ENCODE results near the gene SMYD4. TPM values are rescaled to one million over a fixed set of nuclear protein-coding genes. Genes with fewer than 3 reads are reported as not detected.

Gene SMYD4
- total and polyA plus RNA-seq, 9 of the 15 experiments (the other 6 are each of a cell fraction or from before 2014, with no cell fraction given) = 1.3 to 10.2 (median 6.7) TPM

DNA sequence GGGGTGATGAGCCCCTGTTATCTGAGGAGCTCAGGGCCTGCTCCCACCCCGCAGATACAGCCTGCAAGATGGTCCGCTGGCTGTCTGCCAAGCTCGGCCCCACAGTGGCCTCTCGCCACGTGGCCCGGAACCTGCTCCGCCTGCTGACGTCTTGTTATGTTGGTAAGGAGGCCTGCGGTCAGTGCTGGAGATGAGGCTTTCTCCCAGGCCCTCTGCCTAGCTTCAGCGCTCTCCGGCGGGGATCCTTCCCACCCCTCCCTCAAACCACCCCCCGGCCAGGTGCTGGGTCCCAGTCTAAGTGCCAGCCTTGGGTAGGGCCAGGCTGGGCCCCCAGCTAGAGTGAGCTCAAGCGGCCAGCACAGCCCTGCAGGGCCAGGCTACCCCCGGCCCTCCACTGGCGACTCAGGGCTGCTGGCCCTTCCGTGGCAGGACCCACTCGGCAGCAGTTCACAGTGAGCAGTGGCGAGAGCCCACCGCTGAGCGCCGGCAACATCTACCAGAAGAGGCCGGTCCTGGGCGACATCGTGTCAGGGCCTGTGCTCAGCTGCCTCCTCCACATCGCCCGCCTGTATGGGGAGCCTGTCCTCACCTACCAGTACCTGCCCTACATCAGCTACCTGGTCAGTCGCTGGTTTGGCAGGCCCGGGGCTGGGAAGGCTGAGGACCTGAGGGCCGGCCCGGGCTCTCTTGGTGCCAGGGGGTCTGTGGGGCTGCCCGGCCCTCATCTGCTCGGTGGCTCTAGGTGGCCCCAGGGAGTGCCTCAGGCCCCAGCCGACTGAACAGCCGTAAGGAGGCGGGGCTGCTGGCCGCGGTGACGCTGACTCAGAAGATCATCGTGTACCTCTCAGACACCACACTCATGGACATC, 99.1 kb downstream of the SMYD4 start:
- H3K27ac ChIP-seq (ENCODE audit: extremely low read depth, low read depth, low read length) = peak overlapping the region; percentile 97
- peaks cover 7% of the 10 kb centered on the region; the same call in 2 of the 3 replicates for H3K79me2 ChIP-seq (ENCODE audit: control insufficient read depth, insufficient read depth, low read length)
- intact Hi-C loops (cut with micrococcal nuclease) = no loop called here
- H3K9ac ChIP-seq (ENCODE audit: insufficient read depth in 1 of 2, low read depth in 2 of 2, low read length in 2 of 2) = peak overlapping the region; percentile 89 to 91
- peaks cover 17% of the 10 kb centered on the region; the same call in 1 of the 3 replicates for H3K36me3 ChIP-seq (ENCODE audit: control insufficient read depth, insufficient read depth, low read length)
- peak; percentile 92 for FAIRE-seq
- no TSS peak for BruUV-seq (replicated peaks)
- in situ Hi-C loops (cut with MboI) = loop anchor here (5.0 kb wide), 1 partner anchor 37 kb away; no protein-coding TSS in a partner anchor
- WGBS (ENCODE audit: insufficient coverage, low coverage, missing lambda C conversion rate) = 12% methylated on average over 25 of the region's 40 CpGs
- no peaks in the 10 kb centered on the region for H3K9me3 ChIP-seq (replicated peaks; ENCODE audit: control insufficient read depth, insufficient read depth, low read depth, low read length)
- H3K4me2 ChIP-seq (ENCODE audit: insufficient read depth, low read length) = peak overlapping the region; percentile 72
- H3K9me1 ChIP-seq (ENCODE audit: control insufficient read depth, insufficient read depth, low read length) = no peaks in the 10 kb centered on the region
- peak; percentile 78 to 96 (median 84) for DNase-seq (ENCODE audit: extremely low read depth in 1 of 4, low spot score in 3 of 4)
- peak; percentile 92 for ATAC-seq
- peak overlapping the region; percentile 89 for H2AFZ ChIP-seq (ENCODE audit: low read depth, low read length)
- H4K20me1 ChIP-seq (replicated peaks; ENCODE audit: control insufficient read depth, insufficient read depth, low read length) = no peaks in the 10 kb centered on the region
- POLR2A ChIA-PET = interaction anchor here (0.5 to 1.2 kb wide), 6 partner anchors 9 to 64 kb away, joined by 3 to 8 read pairs (median 4); no protein-coding TSS in a partner anchor
- CTCF ChIA-PET (ENCODE audit: low intra/inter-chr PET ratio) = no interaction called here
- H3K27me3 ChIP-seq (ENCODE audit: control insufficient read depth in 2 of 2, insufficient read depth in 2 of 2, low read length in 2 of 2) = no peaks in the 10 kb centered on the region
- H3K4me3 ChIP-seq = peak overlapping the region; percentile 16; the same call in 1 of the 2 replicates
- H3K4me1 ChIP-seq (replicated peaks in 1 of 2; ENCODE audit: control insufficient read depth in 2 of 2, insufficient read depth in 2 of 2, low read length in 2 of 2) = peaks cover 23 to 77% of the 10 kb centered on the region in 2 experiments
- TF ChIP-seq CXXC5 (CRISPR knock-in tag; IDR thresholded peaks at IDR 0.05) (peak; percentile 81), EGR1 (conservative IDR thresholded peaks at IDR 0.05) (peak; percentile 26; the same call in 1 of the 2 replicates), MBD2 (IDR thresholded peaks at IDR 0.05; ENCODE audit: borderline replicate concordance, low read depth) (peak; percentile 20; the same call in 1 of the 2 replicates), ZBTB7A (IDR thresholded peaks at IDR 0.05; ENCODE audit: borderline replicate concordance, control insufficient read depth, low read depth, low read length) (peak; percentile 47; the same call in 1 of the 2 replicates), ZSCAN29 (IDR thresholded peaks at IDR 0.05) (no peak), JUN (IDR thresholded peaks at IDR 0.05; ENCODE audit: borderline replicate concordance, low read depth, low read length) (peak; percentile 30; the same call in 1 of the 2 replicates), JUN (CRISPR knock-in tag; IDR thresholded peaks at IDR 0.05; ENCODE audit: borderline replicate concordance) (no peak; the same call in 1 of the 2 replicates), STAT5B (CRISPR knock-in tag; IDR thresholded peaks at IDR 0.05) (no peak), POLR2A (conservative IDR thresholded peaks at IDR 0.05) (peak; percentile 60), CBFA2T3 (IDR thresholded peaks at IDR 0.05) (peak; percentile 88), HNRNPUL1 (IDR thresholded peaks at IDR 0.05; ENCODE audit: low read length) (no peak), ZNF263 (CRISPR knock-in tag; IDR thresholded peaks at IDR 0.05; ENCODE audit: borderline replicate concordance) (0 out of 2 replicates have a peak, but pooled peaks have one; percentile 27), NR2C1 (IDR thresholded peaks at IDR 0.05) (no peak), NR2C1 (tag; IDR thresholded peaks at IDR 0.05) (0 out of 2 replicates have a peak, but pooled peaks have one; percentile 8)
- TF ChIP-seq, protein P1, sequence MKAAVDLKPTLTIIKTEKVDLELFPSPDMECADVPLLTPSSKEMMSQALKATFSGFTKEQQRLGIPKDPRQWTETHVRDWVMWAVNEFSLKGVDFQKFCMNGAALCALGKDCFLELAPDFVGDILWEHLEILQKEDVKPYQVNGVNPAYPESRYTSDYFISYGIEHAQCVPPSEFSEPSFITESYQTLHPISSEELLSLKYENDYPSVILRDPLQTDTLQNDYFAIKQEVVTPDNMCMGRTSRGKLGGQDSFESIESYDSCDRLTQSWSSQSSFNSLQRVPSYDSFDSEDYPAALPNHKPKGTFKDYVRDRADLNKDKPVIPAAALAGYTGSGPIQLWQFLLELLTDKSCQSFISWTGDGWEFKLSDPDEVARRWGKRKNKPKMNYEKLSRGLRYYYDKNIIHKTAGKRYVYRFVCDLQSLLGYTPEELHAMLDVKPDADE (conservative IDR thresholded peaks at IDR 0.05; ENCODE audit: control insufficient read depth, low read depth, low read length) = peak; percentile 66; the same call in 1 of the 2 replicates
- TF ChIP-seq, protein P2, sequence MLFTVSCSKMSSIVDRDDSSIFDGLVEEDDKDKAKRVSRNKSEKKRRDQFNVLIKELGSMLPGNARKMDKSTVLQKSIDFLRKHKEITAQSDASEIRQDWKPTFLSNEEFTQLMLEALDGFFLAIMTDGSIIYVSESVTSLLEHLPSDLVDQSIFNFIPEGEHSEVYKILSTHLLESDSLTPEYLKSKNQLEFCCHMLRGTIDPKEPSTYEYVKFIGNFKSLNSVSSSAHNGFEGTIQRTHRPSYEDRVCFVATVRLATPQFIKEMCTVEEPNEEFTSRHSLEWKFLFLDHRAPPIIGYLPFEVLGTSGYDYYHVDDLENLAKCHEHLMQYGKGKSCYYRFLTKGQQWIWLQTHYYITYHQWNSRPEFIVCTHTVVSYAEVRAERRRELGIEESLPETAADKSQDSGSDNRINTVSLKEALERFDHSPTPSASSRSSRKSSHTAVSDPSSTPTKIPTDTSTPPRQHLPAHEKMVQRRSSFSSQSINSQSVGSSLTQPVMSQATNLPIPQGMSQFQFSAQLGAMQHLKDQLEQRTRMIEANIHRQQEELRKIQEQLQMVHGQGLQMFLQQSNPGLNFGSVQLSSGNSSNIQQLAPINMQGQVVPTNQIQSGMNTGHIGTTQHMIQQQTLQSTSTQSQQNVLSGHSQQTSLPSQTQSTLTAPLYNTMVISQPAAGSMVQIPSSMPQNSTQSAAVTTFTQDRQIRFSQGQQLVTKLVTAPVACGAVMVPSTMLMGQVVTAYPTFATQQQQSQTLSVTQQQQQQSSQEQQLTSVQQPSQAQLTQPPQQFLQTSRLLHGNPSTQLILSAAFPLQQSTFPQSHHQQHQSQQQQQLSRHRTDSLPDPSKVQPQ (CRISPR knock-in tag; IDR thresholded peaks at IDR 0.05; ENCODE audit: borderline replicate concordance) = peak; percentile 54; the same call in 1 of the 2 replicates
- TF ChIP-seq, protein P3, sequence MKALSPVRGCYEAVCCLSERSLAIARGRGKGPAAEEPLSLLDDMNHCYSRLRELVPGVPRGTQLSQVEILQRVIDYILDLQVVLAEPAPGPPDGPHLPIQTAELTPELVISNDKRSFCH (CRISPR knock-in tag; IDR thresholded peaks at IDR 0.05) = no peak
- TF ChIP-seq, protein P3 (tag; IDR thresholded peaks at IDR 0.05) = 0 out of 2 replicates have a peak, but pooled peaks have one; percentile 44

Measured in K562 (cell line).